H9 (cell line): Measurements from ENCODE around the gene LRRC23. TPM values are rescaled to one million over a fixed set of nuclear protein-coding genes. Genes with fewer than 3 reads are reported as not detected.

Source experiments
- DNase-seq: peaks from one replicate; pipeline ENCODE4 v3.0.0-alpha.2; 2017
- H2AFZ ChIP-seq: one replicate; pipeline ENCODE4 v1.6.1; 2013; ENCODE audit warnings: mild to moderate bottlenecking, low read length, control low read depth, moderate library complexity
- H2AK5ac ChIP-seq: 2 replicates; pipeline ENCODE4 v1.6.1; 2013; ENCODE audit warnings: low read length, control low read depth, mixed read lengths; ENCODE audit not compliant: insufficient read length
- H2BK120ac ChIP-seq: one replicate; pipeline ENCODE4 v1.6.1; 2013; ENCODE audit warnings: low read depth, mild to moderate bottlenecking, low read length, control low read depth, inconsistent platforms; ENCODE audit not compliant: poor library complexity, severe bottlenecking
- H2BK12ac ChIP-seq: 2 replicates; pipeline ENCODE4 v1.6.1; 2013; ENCODE audit warnings: low read length, control low read depth, mixed read lengths, low read depth; ENCODE audit not compliant: insufficient read length
- H2BK15ac ChIP-seq: 2 replicates; pipeline ENCODE4 v1.6.1; 2013; ENCODE audit warnings: low read depth, low read length, control low read depth
- H2BK20ac ChIP-seq: one replicate; pipeline ENCODE4 v1.6.1; 2013; ENCODE audit warnings: low read depth, mild to moderate bottlenecking, low read length, control low read depth, inconsistent platforms; ENCODE audit not compliant: poor library complexity, severe bottlenecking
- H2BK5ac ChIP-seq: 2 replicates; pipeline ENCODE4 v1.6.1; 2013; ENCODE audit warnings: low read length, control low read depth, mixed read lengths; ENCODE audit not compliant: insufficient read length
- H3K14ac ChIP-seq: 2 replicates; pipeline ENCODE4 v1.6.1; 2013; ENCODE audit warnings: low read length, control low read depth; ENCODE audit not compliant: insufficient read depth
- H3K18ac ChIP-seq: 2 replicates; pipeline ENCODE4 v1.6.1; 2013; ENCODE audit warnings: low read depth, mild to moderate bottlenecking, mixed read lengths, low read length, control low read depth; ENCODE audit not compliant: insufficient read length
- H3K23ac ChIP-seq: 2 replicates; pipeline ENCODE4 v1.6.1; 2013; ENCODE audit warnings: low read length, control low read depth, mixed read lengths, low read depth; ENCODE audit not compliant: insufficient read length
- H3K23me2 ChIP-seq: 2 replicates; pipeline ENCODE4 v1.6.1; 2013; ENCODE audit warnings: low read depth, mild to moderate bottlenecking, mixed read lengths, low read length, control low read depth; ENCODE audit not compliant: insufficient read length, poor library complexity, severe bottlenecking
- H3K27ac ChIP-seq: 2 replicates; pipeline ENCODE4 v1.5.1; 2013; ENCODE audit warnings: low read length, control low read depth, mixed read lengths, low read depth; ENCODE audit not compliant: insufficient read length
- H3K27me3 ChIP-seq: 2 replicates; pipeline ENCODE4 v1.6.1; 2013; ENCODE audit warnings: low read length, control low read depth, inconsistent platforms; ENCODE audit not compliant: insufficient read depth
- H3K4ac ChIP-seq: 2 replicates; pipeline ENCODE4 v1.6.1; 2013; ENCODE audit warnings: low read depth, mild to moderate bottlenecking, control low read depth, inconsistent platforms, low read length, moderate library complexity
- H3K4me1 ChIP-seq: 2 replicates; pipeline ENCODE4 v1.6.1; 2013; ENCODE audit warnings: low read length, control low read depth, inconsistent platforms; ENCODE audit not compliant: insufficient read depth
- H3K4me2 ChIP-seq: 2 replicates; pipeline ENCODE4 v1.6.1; 2013; ENCODE audit warnings: low read length, control low read depth, mixed read lengths; ENCODE audit not compliant: insufficient read length, insufficient read depth
- H3K56ac ChIP-seq: 2 replicates; pipeline ENCODE4 v1.6.1; 2013; ENCODE audit warnings: low read depth, mild to moderate bottlenecking, mixed read lengths, low read length, control low read depth; ENCODE audit not compliant: insufficient read length
- H3K79me1 ChIP-seq: 2 replicates; pipeline ENCODE4 v1.6.1; 2013; ENCODE audit warnings: low read depth, mild to moderate bottlenecking, moderate library complexity, low read length, control low read depth, inconsistent platforms; ENCODE audit not compliant: insufficient read depth, poor library complexity, severe bottlenecking
- H3K79me2 ChIP-seq: 2 replicates; pipeline ENCODE4 v1.6.1; 2013; ENCODE audit warnings: low read length, control low read depth, inconsistent platforms; ENCODE audit not compliant: insufficient read depth
- H3K9ac ChIP-seq: 2 replicates; pipeline ENCODE4 v1.6.1; 2013; ENCODE audit warnings: low read length, control low read depth, mixed read lengths; ENCODE audit not compliant: insufficient read length; ENCODE audit errors: extremely low read depth
- H3K9me3 ChIP-seq: one replicate; pipeline ENCODE4 v1.6.1; 2013; ENCODE audit warnings: low read depth, low read length, inconsistent platforms; ENCODE audit not compliant: control insufficient read depth
- H3T11ph ChIP-seq: one replicate; pipeline ENCODE4 v1.6.1; 2013; ENCODE audit warnings: mild to moderate bottlenecking, low read length, control low read depth, inconsistent platforms
- H4K20me1 ChIP-seq: one replicate; pipeline ENCODE4 v1.6.1; 2013; ENCODE audit not compliant: control insufficient read depth, insufficient read length, insufficient read depth
- H4K5ac ChIP-seq: 2 replicates; pipeline ENCODE4 v1.6.1; 2013; ENCODE audit warnings: low read depth, mild to moderate bottlenecking, mixed read lengths, low read length, control low read depth; ENCODE audit not compliant: insufficient read length
- H4K8ac ChIP-seq: replicated peaks from 2 replicates; pipeline ENCODE4 v1.6.1; 2013; ENCODE audit warnings: low read length, control low read depth, mixed read lengths, low read depth; ENCODE audit not compliant: insufficient read length
- H4K91ac ChIP-seq: 2 replicates; pipeline ENCODE4 v1.6.1; 2013; ENCODE audit warnings: low read depth, mild to moderate bottlenecking, moderate library complexity, mixed read lengths, low read length, control low read depth; ENCODE audit not compliant: insufficient read length
- H3K27ac Mint-ChIP-seq, 3 experiments: 2 replicates in 2 of 3; 3 replicates in 1 of 3; pipeline ENCODE4 v1.8.0; 2020 to 2021; ENCODE audit warnings: mixed read lengths in 3 of 3, mild to moderate bottlenecking in 1 of 3, moderate library complexity in 1 of 3
- H3K27me3 Mint-ChIP-seq: 2 replicates; pipeline ENCODE4 v1.8.0; 2021; ENCODE audit warnings: low read depth, mild to moderate bottlenecking, moderate library complexity, mixed read lengths
- H3K36me3 Mint-ChIP-seq, 3 experiments: 2 replicates in 2 of 3; 3 replicates in 1 of 3; pipeline ENCODE4 v1.8.0; 2020 to 2021; ENCODE audit warnings: low read depth in 3 of 3, mixed read lengths in 3 of 3; ENCODE audit not compliant: insufficient read depth in 1 of 3
- H3K4me1 Mint-ChIP-seq, 2 experiments: 2 replicates each; pipeline ENCODE4 v1.8.0; 2020; ENCODE audit warnings: mixed read lengths in 2 of 2
- H3K4me3 Mint-ChIP-seq, 2 experiments: 2 replicates in 1 of 2; 3 replicates in 1 of 2; pipeline ENCODE4 v1.8.0; 2020 to 2021; ENCODE audit warnings: mild to moderate bottlenecking in 2 of 2, mixed read lengths in 2 of 2, moderate library complexity in 1 of 2
- H3K9me3 Mint-ChIP-seq, 2 experiments: 2 replicates in 1 of 2; 3 replicates in 1 of 2; pipeline ENCODE4 v1.8.0; 2020; ENCODE audit warnings: mild to moderate bottlenecking in 2 of 2, mixed read lengths in 2 of 2, moderate library complexity in 1 of 2
- WGBS: extraction: QIAGEN DNeasy Blood & Tissue Kit; methylation state at CpG from one replicate; pipeline ENCODE4 v1.1.7; 2013; ENCODE audit warnings: missing lambda C conversion rate, low lambda C conversion rate, mixed read lengths; ENCODE audit not compliant: insufficient read length; ENCODE audit errors: extremely low coverage; 5-methylcytosine and 5-hydroxymethylcytosine counted together
- total RNA-seq: library from RNA; stranded (reverse); gene quantifications from 2 replicates; pipeline ENCODE4 v1.2.1, GENCODE V29; 2021
- TF ChIP-seq, protein P1 (sequence below): fragments of 200-600 bp; sonication (generic); conservative IDR thresholded peaks from 3 replicates; pipeline ENCODE4 v1.8.0; 2021; ENCODE audit warnings: antibody characterized with exemption, mild to moderate bottlenecking

LRRC23 gene
- total RNA-seq, 1 experiment from 2014 or later = 2.1 TPM

DNA sequence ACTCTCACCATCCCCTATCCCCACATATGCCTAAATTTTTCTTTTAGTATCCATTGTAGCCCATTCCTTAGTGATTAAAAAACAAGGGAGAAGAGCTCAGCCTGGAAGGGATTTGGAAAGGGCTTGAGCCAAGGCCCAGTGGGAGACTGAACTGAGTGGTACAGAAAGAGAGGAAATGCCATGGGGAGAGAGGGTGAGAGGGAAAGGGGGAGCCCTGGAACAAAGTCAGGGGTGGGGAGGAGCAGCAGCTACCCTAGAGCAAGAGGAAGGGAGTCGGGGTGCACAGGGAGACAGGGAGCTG lies 20.6 kb downstream of the LRRC23 start:
- H4K20me1 ChIP-seq = no peaks in the 10 kb centered on the region
- no peaks in the 10 kb centered on the region for H3K9me3 ChIP-seq
- TF ChIP-seq, protein P1, sequence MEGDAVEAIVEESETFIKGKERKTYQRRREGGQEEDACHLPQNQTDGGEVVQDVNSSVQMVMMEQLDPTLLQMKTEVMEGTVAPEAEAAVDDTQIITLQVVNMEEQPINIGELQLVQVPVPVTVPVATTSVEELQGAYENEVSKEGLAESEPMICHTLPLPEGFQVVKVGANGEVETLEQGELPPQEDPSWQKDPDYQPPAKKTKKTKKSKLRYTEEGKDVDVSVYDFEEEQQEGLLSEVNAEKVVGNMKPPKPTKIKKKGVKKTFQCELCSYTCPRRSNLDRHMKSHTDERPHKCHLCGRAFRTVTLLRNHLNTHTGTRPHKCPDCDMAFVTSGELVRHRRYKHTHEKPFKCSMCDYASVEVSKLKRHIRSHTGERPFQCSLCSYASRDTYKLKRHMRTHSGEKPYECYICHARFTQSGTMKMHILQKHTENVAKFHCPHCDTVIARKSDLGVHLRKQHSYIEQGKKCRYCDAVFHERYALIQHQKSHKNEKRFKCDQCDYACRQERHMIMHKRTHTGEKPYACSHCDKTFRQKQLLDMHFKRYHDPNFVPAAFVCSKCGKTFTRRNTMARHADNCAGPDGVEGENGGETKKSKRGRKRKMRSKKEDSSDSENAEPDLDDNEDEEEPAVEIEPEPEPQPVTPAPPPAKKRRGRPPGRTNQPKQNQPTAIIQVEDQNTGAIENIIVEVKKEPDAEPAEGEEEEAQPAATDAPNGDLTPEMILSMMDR = no peak
- Mint-ChIP-seq H3K36me3 (peaks cover 15 to 44% (median 37%) of the 10 kb centered on the region in 3 experiments; a peak in 6 of 7 replicates), H3K4me1 (peaks cover 55 to 58% of the 10 kb centered on the region in 2 experiments), H3K4me3 (peak overlapping the region; percentile 76 to 89), H3K9me3 (peaks cover 0 to 2% of the 10 kb centered on the region in 2 experiments; a peak in 1 of 5 replicates), H3K27me3 (peaks cover 1% of the 10 kb centered on the region; the same call in 1 of the 2 replicates), H3K27ac (peak overlapping the region; percentile 98 to 100 (median 99))
- no peak overlapping the region for H3K4ac ChIP-seq
- no peak for DNase-seq
- no peak overlapping the region for H2BK12ac ChIP-seq
- no CpG with 5 or more reads among the region's 1 CpG for WGBS
- H3K4me2 ChIP-seq = peak overlapping the region; percentile 97
- peaks cover 30% of the 10 kb centered on the region for H3K23me2 ChIP-seq
- no peak overlapping the region for H4K5ac ChIP-seq
- H2AK5ac ChIP-seq = no peak overlapping the region
- H4K91ac ChIP-seq = no peak overlapping the region
- H2BK5ac ChIP-seq = no peak overlapping the region
- no peak overlapping the region for H2AFZ ChIP-seq
- peak overlapping the region; percentile 93 for H3K27ac ChIP-seq
- peak overlapping the region; percentile 61 for H3K18ac ChIP-seq
- no peak overlapping the region for H2BK20ac ChIP-seq
- H2BK15ac ChIP-seq = no peak overlapping the region
- no peaks in the 10 kb centered on the region for H3K79me1 ChIP-seq
- no peak overlapping the region for H3K56ac ChIP-seq
- no peak overlapping the region for H3T11ph ChIP-seq
- H3K9ac ChIP-seq = peak overlapping the region; percentile 14
- peaks cover 18% of the 10 kb centered on the region; the same call in 1 of the 2 replicates for H3K79me2 ChIP-seq
- peak overlapping the region; percentile 55; the same call in 1 of the 2 replicates for H3K14ac ChIP-seq
- H3K23ac ChIP-seq = no peak overlapping the region
- no peaks in the 10 kb centered on the region for H3K27me3 ChIP-seq
- no peak overlapping the region for H4K8ac ChIP-seq
- peaks cover 3% of the 10 kb centered on the region; the same call in 1 of the 2 replicates for H3K4me1 ChIP-seq
- no peak overlapping the region for H2BK120ac ChIP-seq
